GM18951 (cell line): ENCODE results near the gene PHLDA1.
"Not testable (repeated sequence)": the region's sequence is repeated elsewhere in the genome, so short reads cannot be mapped to it uniquely, and the experiment has no call there.

Experiments
- POLR2A ChIP-seq: IDR thresholded peaks from 4 replicates; pipeline ENCODE4 v1.6.1; 2011; ENCODE audit warnings: mild to moderate bottlenecking; ENCODE audit not compliant: insufficient read length, insufficient read depth; ENCODE audit errors: extremely low read depth
- in situ Hi-C: fragments of 300-500 bp; cut with MboI; formaldehyde crosslinking; loops from one replicate; pipeline ENCODE4 v1.12.0; 2022; ENCODE audit warnings: low sequenced_read_pairs, mixed read lengths, inconsistent platforms; ENCODE audit not compliant: unreplicated experiment

PHLDA1 gene

GRCh38 chr12:76002598-76003354, 28.8 kb downstream of the PHLDA1 start:
- TF ChIP-seq POLR2A = no peak
- in situ Hi-C loops = no loop called here

GRCh38 chr12:75998292-75999063, 33.1 kb downstream of the PHLDA1 start:
- in situ Hi-C loops = no loop called here
- no peak for TF ChIP-seq POLR2A

GRCh38 chr12:75997658-75998057, 33.9 kb downstream of the PHLDA1 start:
- TF ChIP-seq POLR2A = no peak
- in situ Hi-C loops = no loop called here

GRCh38 chr12:75996861-75997447, 34.6 kb downstream of the PHLDA1 start:
- no peak for TF ChIP-seq POLR2A
- in situ Hi-C loops = no loop called here

GRCh38 chr12:75995691-75996090, 35.9 kb downstream of the PHLDA1 start:
- in situ Hi-C loops = no loop called here
- TF ChIP-seq POLR2A = no peak

GRCh38 chr12:75994069-75994740, 37.4 kb downstream of the PHLDA1 start:
- no peak for TF ChIP-seq POLR2A
- in situ Hi-C loops = no loop called here

GRCh38 chr12:75991753-75992152, 39.8 kb downstream of the PHLDA1 start:
- no peak for TF ChIP-seq POLR2A

GRCh38 chr12:75990189-75990912, 41.2 kb downstream of the PHLDA1 start:
- in situ Hi-C loops = no loop called here
- TF ChIP-seq POLR2A = no peak

More at GRCh38 chr12:75991753-75992152, 39.8 kb downstream of the PHLDA1 start:
- in situ Hi-C loops = no loop called here

- in situ Hi-C loops = not testable (repeated sequence)
Observed at GRCh38 chr12:75987709-75988108, 43.9 kb downstream of the PHLDA1 start.

GRCh38 chr12:75986001-75986746, 45.4 kb downstream of the PHLDA1 start:
- in situ Hi-C loops = no loop called here
- no peak for TF ChIP-seq POLR2A

GRCh38 chr12:75985566-75985965, 46.0 kb downstream of the PHLDA1 start:
- in situ Hi-C loops = no loop called here

GRCh38 chr12:75984577-75985182, 46.9 kb downstream of the PHLDA1 start:
- in situ Hi-C loops = no loop called here

More at GRCh38 chr12:75985566-75985965, 46.0 kb downstream of the PHLDA1 start:
- no peak for TF ChIP-seq POLR2A

GRCh38 chr12:75983851-75984250, 47.7 kb downstream of the PHLDA1 start:
- in situ Hi-C loops = not testable (repeated sequence)

More at GRCh38 chr12:75984577-75985182, 46.9 kb downstream of the PHLDA1 start:
- TF ChIP-seq POLR2A = no peak
